Measurements from ENCODE around the gene POT1. TPM values are rescaled to one million over a fixed set of nuclear protein-coding genes. Genes with fewer than 3 reads are reported as not detected.

POT1 gene
- total RNA-seq, 1 experiment from 2014 or later, result 20.2 TPM

- no peaks in the 10 kb centered on the region for H3K27me3 Mint-ChIP-seq (ENCODE audit: low read depth)
- H3K27ac Mint-ChIP-seq, result no peak overlapping the region
- H3K4me3 Mint-ChIP-seq, result no peak overlapping the region
- peaks cover 12% of the 10 kb centered on the region for H3K4me1 Mint-ChIP-seq
- peaks cover 3% of the 10 kb centered on the region for H3K36me3 Mint-ChIP-seq
- POLR2A ChIA-PET, result no interaction called here
- CTCF ChIA-PET, result no interaction called here
- ATAC-seq, result no peak
- TF ChIP-seq ZBTB43 (CRISPR knock-in tag; IDR thresholded peaks at IDR 0.05) (no peak), ELF4 (CRISPR knock-in tag; IDR thresholded peaks at IDR 0.05; ENCODE audit: low read depth) (no peak), GTF2I (CRISPR knock-in tag; conservative IDR thresholded peaks at IDR 0.05) (no peak), ZNF263 (CRISPR knock-in tag; IDR thresholded peaks at IDR 0.05; ENCODE audit: low read depth) (no peak), CTCF (IDR thresholded peaks at IDR 0.05) (no peak), ETV6 (CRISPR knock-in tag; IDR thresholded peaks at IDR 0.05) (no peak), SMAD4 (CRISPR knock-in tag; IDR thresholded peaks at IDR 0.05) (no peak), EMX1 (CRISPR knock-in tag; IDR thresholded peaks at IDR 0.05) (no peak), ZNF512 (CRISPR knock-in tag; IDR thresholded peaks at IDR 0.05; ENCODE audit: borderline replicate concordance) (no peak), AR (CRISPR knock-in tag; IDR thresholded peaks at IDR 0.05) (no peak), SP1 (CRISPR knock-in tag; conservative IDR thresholded peaks at IDR 0.05) (no peak), RELA (CRISPR knock-in tag; IDR thresholded peaks at IDR 0.05; ENCODE audit: borderline replicate concordance) (no peak), E2F5 (CRISPR knock-in tag; IDR thresholded peaks at IDR 0.05) (no peak), RORB (CRISPR knock-in tag; IDR thresholded peaks at IDR 0.05) (no peak), MXD4 (CRISPR knock-in tag; IDR thresholded peaks at IDR 0.05; ENCODE audit: borderline replicate concordance) (no peak), ZNF232 (CRISPR knock-in tag; IDR thresholded peaks at IDR 0.05) (no peak)
- peaks cover 18% of the 10 kb centered on the region for H3K9me3 Mint-ChIP-seq
- DNase-seq (ENCODE audit: low spot score), result no peak
These were observed 110.8 kb downstream of the POT1 start for GRCh38 chr7:124818807-124819206.

GRCh38 chr7:124813994-124814798 is 115.4 kb downstream of the POT1 start:
- POLR2A ChIA-PET, result interaction anchor here (0.7 kb wide), 1 partner anchor 1680 kb away, joined by 5 read pairs; no protein-coding TSS in a partner anchor
- Mint-ChIP-seq H3K36me3 (peaks cover 3% of the 10 kb centered on the region), H3K27ac (no peak overlapping the region), H3K4me3 (no peak overlapping the region), H3K9me3 (peaks cover 18% of the 10 kb centered on the region), H3K4me1 (peaks cover 51% of the 10 kb centered on the region), H3K27me3 (ENCODE audit: low read depth) (no peaks in the 10 kb centered on the region)
- CTCF ChIA-PET, result interaction anchor here (1.3 kb wide), 1 partner anchor 42 kb away, joined by 4 read pairs; no protein-coding TSS in a partner anchor
- ATAC-seq (peak; percentile 43; the same call in 1 of the 2 replicates), DNase-seq (ENCODE audit: low spot score) (no peak)
- TF ChIP-seq ATF3 (CRISPR knock-in tag; conservative IDR thresholded peaks at IDR 0.05) (no peak), STAT6 (CRISPR knock-in tag; conservative IDR thresholded peaks at IDR 0.05; ENCODE audit: low read depth) (no peak), ZNF138 (CRISPR knock-in tag; conservative IDR thresholded peaks at IDR 0.05) (no peak), SMAD3 (CRISPR knock-in tag; IDR thresholded peaks at IDR 0.05; ENCODE audit: borderline replicate concordance) (no peak), SOX15 (CRISPR knock-in tag; IDR thresholded peaks at IDR 0.05) (no peak), GTF2I (CRISPR knock-in tag; conservative IDR thresholded peaks at IDR 0.05) (no peak), MYBL2 (CRISPR knock-in tag; IDR thresholded peaks at IDR 0.05) (no peak), TEAD1 (CRISPR knock-in tag; IDR thresholded peaks at IDR 0.05) (no peak), ZNF232 (CRISPR knock-in tag; IDR thresholded peaks at IDR 0.05) (no peak)

All from WTC11 (cell line).